CD4-positive, alpha-beta memory T cell (primary cell): ENCODE results near the gene MKKS. TPM values are rescaled to one million over a fixed set of nuclear protein-coding genes. Genes with fewer than 3 reads are reported as not detected.

Experiments used
- CTCF ChIA-PET: fragments of 350-600 bp; sonication (Branson Sonifier 250); formaldehyde crosslinking; loops from one replicate; lab custom pipeline; 2021; ENCODE audit warnings: inconsistent platforms; ENCODE audit not compliant: partially characterized antibody; lab: Charles Lee
- POLR2A ChIA-PET: fragments of 350-600 bp; sonication (Branson Sonifier 250); formaldehyde crosslinking; loops from one replicate; lab custom pipeline; 2021; ENCODE audit not compliant: partially characterized antibody; lab: Charles Lee
- DNase-seq, 5 donors: peaks; one replicate each; pipeline versions ENCODE4 v3.0.0 to v3.0.0-alpha.2; 2020 to 2022; ENCODE audit warnings: mixed read lengths in 1 of 5
- H3K27ac ChIP-seq: one replicate; pipeline ENCODE4 v1.7.0; 2013; ENCODE audit warnings: low read depth, low read length
- H3K27me3 ChIP-seq: 2 replicates; pipeline ENCODE4 v1.7.0; 2013; ENCODE audit warnings: mild to moderate bottlenecking, low read length, moderate library complexity; ENCODE audit not compliant: insufficient read depth
- H3K36me3 ChIP-seq: 2 replicates; pipeline ENCODE4 v1.7.0; 2013; ENCODE audit warnings: mild to moderate bottlenecking, low read length, moderate library complexity; ENCODE audit not compliant: insufficient read depth
- H3K4me1 ChIP-seq: 2 replicates; pipeline ENCODE4 v1.7.0; 2013; ENCODE audit warnings: mild to moderate bottlenecking, low read length, moderate library complexity; ENCODE audit not compliant: insufficient read depth
- H3K4me3 ChIP-seq, 2 donors: one replicate each; pipeline ENCODE4 v1.7.0; 2013; ENCODE audit warnings: low read length in 2 of 2, mild to moderate bottlenecking in 1 of 2
- H3K9me3 ChIP-seq, 2 donors: one replicate each; pipeline ENCODE4 v1.7.0; 2013; ENCODE audit warnings: low read length in 2 of 2, control low read depth in 1 of 2; ENCODE audit not compliant: control insufficient read depth in 1 of 2
- H3K27ac Mint-ChIP-seq, 7 donors: one replicate each; pipeline ENCODE4 v1.8.0; 2020 to 2021; ENCODE audit warnings: mixed read lengths in 7 of 7, mild to moderate bottlenecking in 6 of 7, inconsistent platforms in 3 of 7, moderate library complexity in 3 of 7
- H3K27me3 Mint-ChIP-seq, 2 donors: one replicate each; pipeline ENCODE4 v1.8.0; 2020 to 2021; ENCODE audit warnings: mixed read lengths in 2 of 2
- H3K36me3 Mint-ChIP-seq, 2 donors: one replicate each; pipeline ENCODE4 v1.8.0; 2020 to 2021; ENCODE audit warnings: mixed read lengths in 2 of 2, inconsistent platforms in 1 of 2, mild to moderate bottlenecking in 1 of 2
- H3K4me1 Mint-ChIP-seq, 4 donors: one replicate each; pipeline ENCODE4 v1.8.0; 2020 to 2021; ENCODE audit warnings: mixed read lengths in 4 of 4, mild to moderate bottlenecking in 1 of 4
- H3K4me3 Mint-ChIP-seq, 8 donors: one replicate each; pipeline ENCODE4 v1.8.0; 2020 to 2021; ENCODE audit warnings: mixed read lengths in 8 of 8, mild to moderate bottlenecking in 7 of 8, moderate library complexity in 6 of 8, inconsistent platforms in 3 of 8
- H3K9me3 Mint-ChIP-seq, 8 donors: one replicate each; pipeline ENCODE4 v1.8.0; 2020 to 2021; ENCODE audit warnings: mixed read lengths in 8 of 8, mild to moderate bottlenecking in 5 of 8, inconsistent platforms in 3 of 8, moderate library complexity in 1 of 8
- intact Hi-C: fragments of 100-400 bp; cut with micrococcal nuclease; formaldehyde crosslinking; loops from one replicate; pipeline ENCODE4 v1.15.1; 2023
- polyA plus RNA-seq, 2 donors: library from polyadenylated mRNA; unstranded; fragments of 300-500 nt; fragmentation: Illumina TruSeq; gene quantifications; one replicate each; pipeline ENCODE4 v1.2.3, GENCODE V29; 2021
- total RNA-seq, 2 experiments: library from RNA; stranded (reverse); gene quantifications; one replicate each; pipeline ENCODE4 v1.2.3, GENCODE V29; 2021

Gene MKKS
- total and polyA plus RNA-seq, 4 experiments from 2014 or later, result 14.6 to 34.9 (median 24.6) TPM

DNA sequence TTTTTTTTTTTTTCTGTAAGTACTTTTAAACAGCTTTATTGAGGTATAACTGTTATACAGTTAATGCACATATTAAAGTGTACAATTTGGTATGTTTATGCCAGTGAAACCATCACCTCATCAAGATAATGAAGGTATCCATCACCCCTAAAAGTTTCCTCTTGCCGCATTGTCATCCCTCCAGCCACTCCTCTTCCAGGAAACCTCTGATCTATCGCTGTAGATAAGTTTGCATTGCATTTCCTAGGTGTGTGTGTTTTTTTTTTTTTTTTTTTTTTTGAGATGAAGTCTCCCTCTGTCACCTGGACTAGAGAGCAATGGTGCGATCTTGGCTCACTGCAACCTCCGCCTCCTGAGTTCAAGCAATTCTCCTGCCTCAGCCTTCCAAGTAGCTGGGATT is 4.2 kb upstream of the MKKS start:
- no peaks in the 10 kb centered on the region for H3K27me3 Mint-ChIP-seq
- intact Hi-C loops, result loop anchor here (5.0 kb wide), 1 partner anchor 64 kb away; no protein-coding TSS in a partner anchor
- Histone ChIP-seq H3K9me3 (no peaks in the 10 kb centered on the region), H3K27me3 (no peaks in the 10 kb centered on the region), H3K4me3 (no peak overlapping the region), H3K4me1 (peaks cover 26% of the 10 kb centered on the region), H3K36me3 (no peaks in the 10 kb centered on the region), H3K27ac (no peak overlapping the region)
- peak overlapping the region in 4 of 8 donors; percentile 0 to 54 (median 24) for H3K4me3 Mint-ChIP-seq
- peak overlapping the region in 6 of 7 donors; percentile 57 to 81 (median 62) for H3K27ac Mint-ChIP-seq
- CTCF ChIA-PET, result interaction anchor here (3.4 kb wide), 1 partner anchor 11 kb away, joined by 10 read pairs; no protein-coding TSS in a partner anchor
- H3K36me3 Mint-ChIP-seq, result peaks cover 4 to 20% of the 10 kb centered on the region in 2 donors
- H3K4me1 Mint-ChIP-seq, result peaks cover 10 to 44% (median 27%) of the 10 kb centered on the region in 4 donors
- DNase-seq, result no peak
- POLR2A ChIA-PET, result no interaction called here
- no peaks in the 10 kb centered on the region for H3K9me3 Mint-ChIP-seq

DNA sequence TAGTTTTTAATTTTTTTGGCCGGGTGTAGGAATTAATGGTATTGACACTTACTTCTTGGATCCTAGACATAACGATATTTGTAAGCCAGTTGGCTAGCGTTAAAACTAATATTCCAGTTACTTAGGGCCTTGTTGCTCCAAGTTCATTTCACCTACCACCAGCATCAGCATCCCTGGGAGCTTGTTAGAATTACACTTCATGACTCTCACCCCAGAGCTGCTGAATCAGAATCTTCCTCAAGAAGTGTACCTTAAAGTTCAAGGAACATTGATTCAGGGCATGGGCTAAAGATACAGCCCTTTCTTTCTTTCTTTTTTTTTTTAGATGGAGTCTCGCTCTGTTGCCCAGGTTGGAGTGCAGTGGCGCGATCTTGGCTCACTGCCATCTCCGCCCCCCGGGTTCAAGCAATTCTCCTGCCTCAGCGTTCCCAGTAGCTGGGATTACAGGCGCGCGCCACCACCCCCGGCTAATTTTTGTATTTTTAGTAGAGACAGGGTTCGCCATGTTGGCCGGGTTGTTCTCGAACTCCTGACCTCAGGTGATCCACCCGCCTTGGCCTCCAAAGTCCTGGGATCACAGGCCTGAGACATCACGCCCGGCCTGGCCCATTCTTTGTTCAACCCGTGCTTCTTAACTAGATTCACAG is 2.2 kb upstream of the MKKS start:
- H3K9me3 Mint-ChIP-seq, result no peaks in the 10 kb centered on the region
- peaks cover 0 to 21% of the 10 kb centered on the region in 2 donors for H3K36me3 Mint-ChIP-seq
- CTCF ChIA-PET, result interaction anchor here (0.8 to 3.4 kb wide), 2 partner anchors 9 to 11 kb away, joined by 3 to 10 read pairs; no protein-coding TSS in a partner anchor
- intact Hi-C loops, result loop anchor here (5.0 kb wide), 1 partner anchor 66 kb away; no protein-coding TSS in a partner anchor
- Histone ChIP-seq H3K27ac (no peak overlapping the region), H3K9me3 (no peaks in the 10 kb centered on the region), H3K4me3 (no peak overlapping the region), H3K36me3 (no peaks in the 10 kb centered on the region), H3K4me1 (peaks cover 44% of the 10 kb centered on the region), H3K27me3 (no peaks in the 10 kb centered on the region)
- H3K27ac Mint-ChIP-seq, result peak overlapping the region in 2 of 7 donors; percentile 82 to 99
- POLR2A ChIA-PET, result no interaction called here
- no peak for DNase-seq
- no peaks in the 10 kb centered on the region for H3K27me3 Mint-ChIP-seq
- H3K4me3 Mint-ChIP-seq, result peak overlapping the region in 6 of 8 donors; percentile 26 to 97 (median 94)
- H3K4me1 Mint-ChIP-seq, result peaks cover 23 to 59% (median 42%) of the 10 kb centered on the region in 4 donors

DNA sequence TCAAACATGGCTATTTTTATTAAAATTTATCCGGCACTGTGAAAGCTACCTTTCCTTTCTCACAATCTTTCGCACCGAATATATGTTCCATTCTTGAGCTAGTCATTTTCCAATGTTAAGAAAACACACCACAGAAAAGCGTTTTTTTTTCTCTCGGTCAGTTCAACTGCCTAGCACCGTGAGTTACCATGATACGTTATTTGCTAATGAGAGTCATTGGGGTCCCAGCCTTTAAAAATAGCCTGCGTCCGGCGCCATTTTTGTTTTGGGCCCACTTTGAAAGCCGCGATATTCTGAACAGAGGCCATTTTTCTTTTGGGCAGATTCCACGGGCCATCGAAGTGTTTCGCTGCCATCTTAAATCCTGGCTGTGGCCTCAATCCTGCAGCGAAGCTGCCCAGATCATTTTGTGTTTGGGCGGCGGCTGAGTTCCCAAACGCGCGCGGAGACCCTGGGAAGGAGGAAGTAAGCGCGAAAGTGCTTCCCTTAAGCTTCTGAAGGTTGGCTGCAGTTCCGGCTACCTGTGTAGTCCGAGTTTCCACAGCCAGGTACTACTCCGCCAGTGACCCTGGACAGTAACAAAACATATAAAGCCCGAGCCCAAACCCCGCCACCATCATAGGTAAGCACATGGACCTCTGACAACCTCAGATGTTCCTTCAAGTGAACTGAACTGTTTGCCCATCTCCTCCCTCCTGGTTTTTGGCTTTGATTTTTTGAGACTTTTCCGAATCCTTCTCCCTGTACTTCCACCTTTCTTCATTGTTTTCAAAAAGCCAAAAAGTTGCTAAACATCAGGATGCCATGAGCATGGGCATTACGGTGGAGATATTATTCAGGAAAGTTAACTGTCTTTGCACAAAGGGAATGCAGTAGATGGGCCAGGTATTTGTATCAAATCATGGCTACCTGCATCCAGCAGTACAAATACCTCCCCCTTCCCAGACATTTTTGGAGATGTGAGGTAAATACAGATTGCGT is 1.1 kb upstream of the MKKS start, which contains the start of gene SLX4IP:
Gene SLX4IP, plus strand, starts transcription at position 474 of the 981 bp plus-strand sequence. CDS start 22,900 bp downstream, outside the sequence.
- Histone ChIP-seq H3K9me3 (no peaks in the 10 kb centered on the region), H3K4me3 (peak within 1 kb of the TSS; percentile 85 to 87), H3K36me3 (no peaks in the 10 kb centered on the region), H3K27ac (peak within 1 kb of the TSS; percentile 84), H3K4me1 (peaks cover 54% of the 10 kb centered on the region), H3K27me3 (no peaks in the 10 kb centered on the region)
- Mint-ChIP-seq H3K4me3 (peak within 1 kb of the TSS; percentile 88 to 97 (median 95)), H3K4me1 (peaks cover 32 to 69% (median 51%) of the 10 kb centered on the region in 4 donors), H3K27me3 (no peaks in the 10 kb centered on the region), H3K27ac (peak within 1 kb of the TSS; percentile 94 to 99 (median 97)), H3K9me3 (no peaks in the 10 kb centered on the region), H3K36me3 (peaks cover 0 to 21% of the 10 kb centered on the region in 2 donors)
- intact Hi-C loops, result loop anchor here (1.0 to 5.0 kb wide), 5 partner anchors 12 to 401 kb away; partner anchors contain the start of gene ANKEF1
- peak; percentile 83 to 87 (median 85) for DNase-seq
- ChIA-PET CTCF (interaction anchor here (0.8 to 2.1 kb wide), 12 partner anchors 9 to 457 kb away, joined by 3 to 8 read pairs (median 4); partner anchors contain the start of gene ANKEF1), POLR2A (interaction anchor here (0.8 to 2.5 kb wide), 19 partner anchors 7 to 399 kb away, joined by 3 to 22 read pairs (median 5); partner anchors contain the start of gene ANKEF1)

DNA sequence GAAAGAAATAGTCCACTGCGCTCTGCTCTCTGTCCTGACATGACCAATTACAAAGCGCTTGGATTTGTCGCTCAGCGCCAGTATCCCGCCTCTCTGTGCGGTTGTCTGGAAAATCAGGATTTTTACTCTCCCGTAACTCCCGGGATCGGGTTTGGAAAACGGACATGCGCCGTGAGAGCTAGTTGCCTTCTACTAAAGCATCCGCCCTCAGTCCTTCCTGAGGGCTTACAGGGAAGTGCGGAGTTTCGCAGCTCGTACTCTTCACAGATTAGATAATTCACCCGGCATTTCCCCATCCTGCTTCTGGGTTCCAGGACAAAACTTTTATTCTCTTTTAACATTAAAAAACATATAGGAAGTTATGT is 427 bp upstream of the MKKS start:
- H3K4me3 Mint-ChIP-seq, result peak overlapping the region; percentile 88 to 97 (median 95)
- peak; percentile 80 to 85 (median 82) for DNase-seq
- H3K4me3 ChIP-seq, result peak overlapping the region; percentile 85 to 87
- H3K36me3 Mint-ChIP-seq, result peaks cover 0 to 21% of the 10 kb centered on the region in 2 donors
- intact Hi-C loops, result loop anchor here (1.0 to 2.0 kb wide), 3 partner anchors 77 to 400 kb away; partner anchors contain the start of gene ANKEF1
- no peaks in the 10 kb centered on the region for H3K27me3 Mint-ChIP-seq
- H3K27me3 ChIP-seq, result no peaks in the 10 kb centered on the region
- H3K9me3 Mint-ChIP-seq, result no peaks in the 10 kb centered on the region
- peaks cover 54% of the 10 kb centered on the region for H3K4me1 ChIP-seq
- H3K36me3 ChIP-seq, result no peaks in the 10 kb centered on the region
- H3K9me3 ChIP-seq, result no peaks in the 10 kb centered on the region
- peak overlapping the region; percentile 84 for H3K27ac ChIP-seq
- ChIA-PET CTCF (interaction anchor here (0.8 to 2.1 kb wide), 14 partner anchors 8 to 458 kb away, joined by 3 to 8 read pairs (median 4); partner anchors contain the start of gene ANKEF1), POLR2A (interaction anchor here (0.8 to 2.5 kb wide), 20 partner anchors 8 to 399 kb away, joined by 3 to 22 read pairs (median 5); partner anchors contain the start of gene ANKEF1)
- peaks cover 35 to 72% (median 51%) of the 10 kb centered on the region in 4 donors for H3K4me1 Mint-ChIP-seq
- H3K27ac Mint-ChIP-seq, result peak overlapping the region; percentile 94 to 99 (median 97)

DNA sequence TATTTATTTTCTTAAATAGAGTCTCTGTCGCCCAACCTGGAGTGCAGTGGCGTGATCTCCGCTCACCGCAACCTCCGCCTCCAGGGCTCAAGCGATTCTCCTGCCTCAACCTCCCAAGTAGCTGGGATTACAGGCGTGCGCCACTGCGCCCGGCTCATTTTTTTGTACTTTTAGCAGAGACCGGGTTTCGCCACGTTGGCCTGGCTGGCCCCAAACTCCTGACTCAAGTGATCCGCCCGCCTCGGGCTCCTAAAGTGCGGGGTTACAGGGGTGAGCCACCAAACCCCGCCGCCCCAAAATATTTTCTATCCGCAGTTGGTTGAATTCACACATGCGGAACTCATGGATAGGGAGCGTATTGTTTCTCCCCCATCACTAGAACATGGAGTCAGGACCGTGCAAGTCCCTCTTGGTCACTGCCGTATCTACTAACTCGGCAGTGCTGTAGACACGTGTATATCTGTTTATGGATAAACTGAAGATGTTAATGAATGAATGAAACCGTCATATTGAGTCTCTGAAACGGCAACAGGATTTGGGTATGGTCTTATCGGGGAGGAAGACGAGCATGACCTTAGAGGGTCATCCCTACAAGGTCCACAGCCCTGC is 904 bp downstream of the MKKS start:
- H3K27me3 ChIP-seq, result no peaks in the 10 kb centered on the region
- H3K27ac ChIP-seq, result peak overlapping the region; percentile 84
- peaks cover 43 to 75% (median 54%) of the 10 kb centered on the region in 4 donors for H3K4me1 Mint-ChIP-seq
- intact Hi-C loops, result no loop called here
- H3K4me3 Mint-ChIP-seq, result peak overlapping the region; percentile 88 to 97 (median 95)
- peak overlapping the region; percentile 94 to 99 (median 97) for H3K27ac Mint-ChIP-seq
- H3K27me3 Mint-ChIP-seq, result no peaks in the 10 kb centered on the region
- H3K36me3 Mint-ChIP-seq, result peaks cover 0 to 21% of the 10 kb centered on the region in 2 donors
- peak overlapping the region; percentile 85 to 87 for H3K4me3 ChIP-seq
- POLR2A ChIA-PET, result interaction anchor here (1.7 to 2.5 kb wide), 6 partner anchors 8 to 397 kb away, joined by 5 to 22 read pairs (median 14); partner anchors contain the start of gene ANKEF1
- no peaks in the 10 kb centered on the region for H3K36me3 ChIP-seq
- no peaks in the 10 kb centered on the region for H3K9me3 Mint-ChIP-seq
- peak in 1 of 5 donors; percentile 33 for DNase-seq
- peaks cover 48% of the 10 kb centered on the region for H3K4me1 ChIP-seq
- H3K9me3 ChIP-seq, result no peaks in the 10 kb centered on the region
- CTCF ChIA-PET, result interaction anchor here (1.3 to 2.1 kb wide), 2 partner anchors 103 to 457 kb away, joined by 4 to 7 read pairs; no protein-coding TSS in a partner anchor

DNA sequence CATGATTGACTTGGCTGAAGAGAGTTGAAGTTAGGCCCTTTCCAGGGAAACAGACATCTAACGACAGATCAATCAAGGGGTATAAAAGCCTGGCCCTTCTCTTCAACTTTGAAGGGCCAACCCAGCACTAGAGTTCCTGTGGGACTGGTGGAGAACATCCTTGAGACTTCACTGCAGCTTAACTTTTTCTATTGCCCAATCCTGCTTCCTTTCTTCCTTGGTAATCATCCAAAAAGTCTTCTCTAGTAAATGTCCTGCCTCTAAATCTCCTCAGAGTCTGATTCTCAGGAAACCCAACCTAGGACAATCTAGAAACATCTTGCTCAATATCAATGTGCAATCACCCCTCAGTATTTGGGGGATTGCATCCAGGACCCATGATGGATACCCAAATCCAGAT is 1.9 kb downstream of the MKKS start:
- Histone ChIP-seq H3K36me3 (no peaks in the 10 kb centered on the region), H3K9me3 (no peaks in the 10 kb centered on the region), H3K27ac (no peak overlapping the region), H3K27me3 (no peaks in the 10 kb centered on the region), H3K4me1 (peaks cover 42% of the 10 kb centered on the region), H3K4me3 (no peak overlapping the region)
- POLR2A ChIA-PET, result no interaction called here
- no peak for DNase-seq
- intact Hi-C loops, result no loop called here
- H3K9me3 Mint-ChIP-seq, result no peaks in the 10 kb centered on the region
- H3K27ac Mint-ChIP-seq, result peak overlapping the region; percentile 23 to 77 (median 58)
- H3K36me3 Mint-ChIP-seq, result peaks cover 0 to 23% of the 10 kb centered on the region in 2 donors
- H3K4me3 Mint-ChIP-seq, result peak overlapping the region in 7 of 8 donors; percentile 37 to 54 (median 43)
- no peaks in the 10 kb centered on the region for H3K27me3 Mint-ChIP-seq
- CTCF ChIA-PET, result no interaction called here
- H3K4me1 Mint-ChIP-seq, result peaks cover 39 to 71% (median 50%) of the 10 kb centered on the region in 4 donors
